ENCODE results near the gene RNF167. TPM values are rescaled to one million over a fixed set of nuclear protein-coding genes. Genes with fewer than 3 reads are reported as not detected.
A peak's percentile ranks its signal among the peaks of the same experiment; 100 is the strongest.

The RNF167 gene
- total RNA-seq, 1 donor from 2014 or later = 97.5 TPM

DNA sequence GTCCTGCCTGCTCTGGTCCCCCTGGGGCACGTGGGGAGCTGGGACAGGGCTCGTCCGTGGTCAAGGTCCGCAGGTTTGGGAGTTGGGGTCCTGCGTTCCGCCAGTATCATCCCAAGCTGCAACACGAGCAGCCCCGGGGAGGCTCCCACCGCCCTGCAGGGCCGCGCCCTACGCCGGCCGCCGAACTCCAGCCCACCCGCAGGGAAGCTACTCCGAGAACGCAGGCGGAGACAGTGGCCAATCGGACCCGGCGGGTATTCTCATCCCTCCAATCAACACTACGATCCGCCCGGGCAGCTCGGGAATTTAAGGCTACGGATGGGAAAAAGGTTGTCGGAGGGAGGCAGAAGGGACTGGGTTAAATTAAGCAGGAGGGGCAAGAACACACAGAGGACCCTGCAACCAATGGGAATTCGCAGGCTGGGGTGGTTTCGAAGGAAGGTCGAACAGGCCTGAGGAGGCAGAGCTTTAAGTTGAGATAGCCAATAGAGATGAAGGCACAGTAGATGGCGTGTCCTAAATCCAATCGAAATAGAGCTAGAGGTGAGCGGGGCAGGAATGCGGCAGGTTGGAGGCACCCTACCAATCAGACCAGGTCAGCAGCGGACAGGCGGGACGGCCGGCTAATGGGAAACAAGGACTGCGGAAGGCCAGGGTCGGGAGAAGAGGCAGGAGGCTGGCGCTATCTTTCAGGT, 26.9 kb downstream of the RNF167 start:
- peak; percentile 95 for ATAC-seq
- peaks cover 39% of the 10 kb centered on the region for H3K4me1 ChIP-seq
- peak overlapping the region; percentile 93 for H3K27ac ChIP-seq
- DNase-seq = peak; percentile 99
- no peak for TF ChIP-seq CTCF (IDR thresholded peaks at IDR 0.05)
- H3K4me3 ChIP-seq = peak overlapping the region; percentile 94
- H3K27me3 ChIP-seq (ENCODE audit: low read depth) = no peaks in the 10 kb centered on the region
- no peaks in the 10 kb centered on the region for H3K9me3 ChIP-seq
- intact Hi-C loops (cut with DNase I) = no loop called here
- peaks cover 28% of the 10 kb centered on the region for H3K36me3 ChIP-seq

DNA sequence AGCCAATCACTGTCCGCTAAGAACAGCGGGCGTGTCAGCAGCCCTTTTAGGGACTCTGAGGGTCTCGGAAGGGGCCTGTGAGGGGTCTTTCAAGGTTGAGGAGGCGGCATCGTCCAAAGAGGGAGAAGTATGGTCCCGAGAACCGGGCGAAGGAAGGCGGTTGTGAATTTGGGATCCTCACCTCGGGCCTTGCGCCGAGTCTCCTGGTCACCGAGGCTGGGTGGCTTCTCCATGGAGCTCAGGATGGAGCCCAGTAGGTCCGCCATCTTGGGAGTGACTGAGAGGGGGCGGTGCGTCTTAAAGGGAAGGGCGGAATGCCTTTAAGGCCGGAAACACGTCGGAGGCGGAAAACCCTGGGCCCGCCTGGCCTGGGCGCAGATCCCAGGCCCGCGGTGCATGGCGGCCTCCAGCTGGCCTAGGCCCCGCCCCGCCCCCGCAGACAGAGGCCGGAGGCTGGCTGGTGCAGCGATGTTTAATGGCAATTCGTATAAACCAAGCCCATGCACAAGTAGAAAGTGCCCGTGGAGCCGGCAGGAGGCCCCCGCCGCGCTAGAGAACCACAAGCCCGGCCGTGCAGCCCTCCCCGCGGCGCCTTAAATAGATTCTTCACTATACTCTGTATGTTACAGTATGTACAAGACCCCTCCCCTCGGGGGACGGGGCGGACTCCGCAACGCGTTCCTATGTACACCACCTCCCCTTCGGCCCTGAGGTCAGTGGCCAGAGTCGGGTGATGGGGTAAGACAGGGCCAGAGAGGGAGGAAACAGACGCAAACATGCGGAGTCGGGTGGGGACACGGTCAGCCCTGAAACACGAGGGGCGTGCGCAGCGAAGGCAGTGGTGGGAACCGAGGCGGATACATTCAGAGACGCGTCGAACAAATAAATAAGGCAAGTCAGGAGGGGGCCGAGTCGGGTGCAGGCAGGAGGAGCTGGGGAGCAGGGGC, 27.7 kb downstream of the RNF167 start, which contains the start of gene SPAG7:
Gene SPAG7 (minus strand): TSS at position 279 of the 947 bp plus-strand sequence. CDS start 13 bp downstream, at position 266.
- ATAC-seq (peak; percentile 88 to 94), DNase-seq (peak; percentile 96)
- Histone ChIP-seq H3K27me3 (ENCODE audit: low read depth) (no peaks in the 10 kb centered on the region), H3K4me1 (peaks cover 41% of the 10 kb centered on the region), H3K36me3 (peaks cover 37% of the 10 kb centered on the region), H3K4me3 (peak within 1 kb of the TSS; percentile 94), H3K9me3 (no peaks in the 10 kb centered on the region), H3K27ac (peak within 1 kb of the TSS; percentile 93)
- intact Hi-C loops (cut with DNase I) = no loop called here
- no peak for TF ChIP-seq CTCF (IDR thresholded peaks at IDR 0.05)

- Histone ChIP-seq H3K27ac (peak overlapping the region; percentile 93), H3K9me3 (no peaks in the 10 kb centered on the region), H3K4me3 (peak overlapping the region; percentile 94), H3K27me3 (ENCODE audit: low read depth) (no peaks in the 10 kb centered on the region), H3K36me3 (peaks cover 44% of the 10 kb centered on the region), H3K4me1 (peaks cover 48% of the 10 kb centered on the region)
- TF ChIP-seq CTCF (IDR thresholded peaks at IDR 0.05) = no peak
- ATAC-seq (no peak), DNase-seq (no peak)
- intact Hi-C loops (cut with DNase I) = no loop called here
Observed at GRCh38 chr17:4968486-4969046, 28.5 kb downstream of the RNF167 start.

DNA sequence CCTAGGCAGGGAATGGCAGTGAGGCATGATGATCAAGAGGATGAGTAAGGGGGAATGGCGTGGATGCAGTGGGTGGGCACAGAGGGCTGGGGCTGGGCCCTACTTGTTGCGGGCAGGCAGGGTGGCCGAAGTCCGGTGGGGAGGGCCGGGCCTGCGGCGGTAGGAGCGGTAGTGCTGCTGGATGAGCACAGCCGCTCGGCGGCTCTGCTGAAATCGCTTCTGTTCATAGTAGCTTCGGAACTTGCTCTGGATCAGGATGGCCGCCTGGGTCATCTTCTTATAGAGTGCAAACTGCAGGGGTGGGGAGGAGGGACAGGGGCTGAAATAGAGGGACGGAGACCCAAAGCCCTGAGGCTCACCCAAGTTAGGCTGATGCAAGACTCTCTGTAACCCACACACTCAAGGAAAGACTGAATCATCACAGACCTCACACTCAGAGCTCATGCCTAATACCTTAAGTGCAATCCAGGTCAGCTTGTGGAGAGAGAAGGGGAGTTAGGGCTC, 29.0 kb downstream of the RNF167 start:
- intact Hi-C loops (cut with DNase I) = no loop called here
- Histone ChIP-seq H3K36me3 (peaks cover 50% of the 10 kb centered on the region), H3K4me1 (peaks cover 52% of the 10 kb centered on the region), H3K27me3 (ENCODE audit: low read depth) (no peaks in the 10 kb centered on the region), H3K27ac (peak overlapping the region; percentile 93), H3K9me3 (no peaks in the 10 kb centered on the region), H3K4me3 (peak overlapping the region; percentile 94)
- no peak for ATAC-seq
- DNase-seq = no peak
- TF ChIP-seq CTCF (IDR thresholded peaks at IDR 0.05) = no peak

GRCh38 chr17:4969551-4970173, 29.6 kb downstream of the RNF167 start:
- Histone ChIP-seq H3K27me3 (ENCODE audit: low read depth) (no peaks in the 10 kb centered on the region), H3K36me3 (peaks cover 55% of the 10 kb centered on the region), H3K9me3 (no peaks in the 10 kb centered on the region), H3K4me1 (peaks cover 52% of the 10 kb centered on the region), H3K4me3 (peak overlapping the region; percentile 94), H3K27ac (peak overlapping the region; percentile 34)
- ATAC-seq (no peak), DNase-seq (no peak)
- TF ChIP-seq CTCF (IDR thresholded peaks at IDR 0.05) = no peak
- intact Hi-C loops (cut with DNase I) = no loop called here
